SK-N-MC (cell line): ENCODE data around the gene PLIN5.

Experiments
- DNase-seq: peaks from one replicate; pipeline ENCODE4 v3.0.0-alpha.2; 2011; ENCODE audit warnings: low read depth, low spot score
- H3K27ac ChIP-seq: fragments of 200-600 bp; sonication (generic); 2 replicates; pipeline ENCODE4 v1.5.1; 2016; ENCODE audit warnings: mixed run types
- H3K36me3 ChIP-seq: fragments of 200-600 bp; sonication (generic); 2 replicates; pipeline ENCODE4 v1.6.1; 2017; ENCODE audit warnings: antibody characterized with exemption, low read length, mixed read lengths; ENCODE audit not compliant: insufficient read depth
- H3K4me3 ChIP-seq: fragments of 200-600 bp; sonication (generic); 2 replicates; pipeline ENCODE4 v1.5.1; 2016
- H3K9ac ChIP-seq: fragments of 200-600 bp; sonication (generic); 2 replicates; pipeline ENCODE4 v1.8.0; 2017; ENCODE audit warnings: mixed run types, mixed read lengths; ENCODE audit not compliant: insufficient read length
- H3K9me3 ChIP-seq: fragments of 200-600 bp; sonication (generic); 2 replicates; pipeline ENCODE4 v1.6.1; 2017; ENCODE audit warnings: low read depth, mild to moderate bottlenecking, antibody characterized with exemption, low read length, moderate library complexity, mixed read lengths
- EZH2 ChIP-seq: fragments of 200-600 bp; sonication (generic); IDR thresholded peaks from one replicate; pipeline ENCODE4 v1.6.1; 2017; ENCODE audit warnings: antibody characterized with exemption
- FOXP2 ChIP-seq: optimal IDR thresholded peaks from 2 replicates; pipeline ENCODE3; 2011; ENCODE audit warnings: mild to moderate bottlenecking, moderate library complexity; ENCODE audit not compliant: insufficient read depth; ENCODE audit errors: extremely low read length, control extremely low read depth
- POLR2AphosphoS5 ChIP-seq: IDR thresholded peaks from 2 replicates; pipeline ENCODE4 v1.6.1; 2012; ENCODE audit warnings: mild to moderate bottlenecking, low read depth, low read length, borderline replicate concordance

Gene PLIN5

GRCh38 chr19:4519521-4520277 is 15.3 kb downstream of the PLIN5 start:
- no peak overlapping the region for H3K9ac ChIP-seq
- DNase-seq, result no peak

GRCh38 chr19:4519172-4519496 is 15.9 kb downstream of the PLIN5 start:
- Histone ChIP-seq H3K4me3 (no peak overlapping the region), H3K9me3 (no peaks in the 10 kb centered on the region), H3K9ac (no peak overlapping the region), H3K36me3 (no peaks in the 10 kb centered on the region), H3K27ac (no peak overlapping the region)
- DNase-seq, result no peak
- TF ChIP-seq FOXP2 (no peak), POLR2AphosphoS5 (no peak)

More at GRCh38 chr19:4519521-4520277, 15.3 kb downstream of the PLIN5 start:
- Histone ChIP-seq H3K27ac (no peak overlapping the region), H3K4me3 (no peak overlapping the region), H3K36me3 (no peaks in the 10 kb centered on the region), H3K9me3 (no peaks in the 10 kb centered on the region)
- no peak for TF ChIP-seq EZH2
- no peak for TF ChIP-seq FOXP2
- TF ChIP-seq POLR2AphosphoS5, result no peak

- H3K36me3 ChIP-seq, result no peaks in the 10 kb centered on the region
- TF ChIP-seq EZH2, result no peak
- TF ChIP-seq FOXP2, result no peak
- no peak for TF ChIP-seq POLR2AphosphoS5
- H3K4me3 ChIP-seq, result no peak within 1 kb of the TSS
- no peaks in the 10 kb centered on the region for H3K9me3 ChIP-seq
- no peak within 1 kb of the TSS for H3K9ac ChIP-seq
- DNase-seq, result no peak
- H3K27ac ChIP-seq, result no peak within 1 kb of the TSS
Observed at GRCh38 chr19:4518345-4519171, 16.5 kb downstream of the PLIN5 start, which contains the start of gene PLIN4. TSS of gene PLIN4 (minus strand) at chr19:4518486. CDS start at chr19:4518272, 214 bp downstream.

- Histone ChIP-seq H3K9me3 (no peaks in the 10 kb centered on the region), H3K4me3 (no peak overlapping the region), H3K9ac (no peak overlapping the region), H3K36me3 (no peaks in the 10 kb centered on the region), H3K27ac (no peak overlapping the region)
- no peak for DNase-seq
- TF ChIP-seq POLR2AphosphoS5, result no peak
- no peak for TF ChIP-seq FOXP2
- TF ChIP-seq EZH2, result no peak
Observed at GRCh38 chr19:4517451-4518057, 17.5 kb downstream of the PLIN5 start.

- Histone ChIP-seq H3K9ac (no peak overlapping the region), H3K36me3 (no peaks in the 10 kb centered on the region), H3K4me3 (no peak overlapping the region), H3K27ac (no peak overlapping the region), H3K9me3 (no peaks in the 10 kb centered on the region)
- TF ChIP-seq FOXP2 (no peak), POLR2AphosphoS5 (no peak), EZH2 (no peak)
- no peak for DNase-seq
Observed at GRCh38 chr19:4516939-4517300, 18.1 kb downstream of the PLIN5 start.

- no peak overlapping the region for H3K27ac ChIP-seq
- no peaks in the 10 kb centered on the region for H3K36me3 ChIP-seq
- TF ChIP-seq POLR2AphosphoS5 (no peak), EZH2 (no peak), FOXP2 (no peak)
- no peak overlapping the region for H3K4me3 ChIP-seq
- H3K9me3 ChIP-seq, result no peaks in the 10 kb centered on the region
- no peak overlapping the region for H3K9ac ChIP-seq
- no peak for DNase-seq
Observed at GRCh38 chr19:4516199-4516938, 18.7 kb downstream of the PLIN5 start.

GRCh38 chr19:4515732-4516131 is 19.3 kb downstream of the PLIN5 start:
- Histone ChIP-seq H3K9ac (no peak overlapping the region), H3K27ac (no peak overlapping the region), H3K36me3 (no peaks in the 10 kb centered on the region), H3K4me3 (no peak overlapping the region), H3K9me3 (no peaks in the 10 kb centered on the region)
- TF ChIP-seq EZH2 (no peak), POLR2AphosphoS5 (no peak), FOXP2 (no peak)
- DNase-seq, result no peak

GRCh38 chr19:4513248-4513647 is 21.8 kb downstream of the PLIN5 start:
- no peak overlapping the region for H3K9ac ChIP-seq
- DNase-seq, result no peak
- TF ChIP-seq FOXP2 (no peak), POLR2AphosphoS5 (no peak), EZH2 (no peak)
- no peak overlapping the region for H3K27ac ChIP-seq
- no peak overlapping the region for H3K4me3 ChIP-seq
- no peaks in the 10 kb centered on the region for H3K9me3 ChIP-seq
- H3K36me3 ChIP-seq, result no peaks in the 10 kb centered on the region
